A673 (cell line): ENCODE results near the gene OAS2.

Experiments
- EZH2 ChIP-seq: fragments of 200-600 bp; sonication (generic); IDR thresholded peaks from 2 replicates; pipeline ENCODE4 v1.6.1; 2017; ENCODE audit warnings: borderline replicate concordance, low read depth, mild to moderate bottlenecking, mixed read lengths, antibody characterized with exemption, low read length; ENCODE audit not compliant: poor library complexity, severe bottlenecking
- TF ChIP-seq, protein P1 (sequence below): fragments of 300-800, 200-600 bp; sonication (generic); conservative IDR thresholded peaks from 2 replicates; pipeline ENCODE4 v1.5.1; 2017; ENCODE audit warnings: low read depth, mild to moderate bottlenecking, antibody characterized with exemption, low read length, moderate library complexity, mixed read lengths

DNA sequence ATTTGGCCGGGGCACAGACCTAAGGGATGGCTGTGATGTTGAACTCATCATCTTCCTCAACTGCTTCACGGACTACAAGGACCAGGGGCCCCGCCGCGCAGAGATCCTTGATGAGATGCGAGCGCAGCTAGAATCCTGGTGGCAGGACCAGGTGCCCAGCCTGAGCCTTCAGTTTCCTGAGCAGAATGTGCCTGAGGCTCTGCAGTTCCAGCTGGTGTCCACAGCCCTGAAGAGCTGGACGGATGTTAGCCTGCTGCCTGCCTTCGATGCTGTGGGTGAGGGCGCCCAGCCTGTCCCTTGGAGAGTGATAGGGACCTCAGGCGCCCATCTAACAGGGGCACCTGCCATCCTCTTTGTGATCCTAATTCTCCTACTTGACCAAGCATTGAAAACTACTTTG lies 27.6 kb upstream of the OAS2 start:
- TF ChIP-seq, protein P1, sequence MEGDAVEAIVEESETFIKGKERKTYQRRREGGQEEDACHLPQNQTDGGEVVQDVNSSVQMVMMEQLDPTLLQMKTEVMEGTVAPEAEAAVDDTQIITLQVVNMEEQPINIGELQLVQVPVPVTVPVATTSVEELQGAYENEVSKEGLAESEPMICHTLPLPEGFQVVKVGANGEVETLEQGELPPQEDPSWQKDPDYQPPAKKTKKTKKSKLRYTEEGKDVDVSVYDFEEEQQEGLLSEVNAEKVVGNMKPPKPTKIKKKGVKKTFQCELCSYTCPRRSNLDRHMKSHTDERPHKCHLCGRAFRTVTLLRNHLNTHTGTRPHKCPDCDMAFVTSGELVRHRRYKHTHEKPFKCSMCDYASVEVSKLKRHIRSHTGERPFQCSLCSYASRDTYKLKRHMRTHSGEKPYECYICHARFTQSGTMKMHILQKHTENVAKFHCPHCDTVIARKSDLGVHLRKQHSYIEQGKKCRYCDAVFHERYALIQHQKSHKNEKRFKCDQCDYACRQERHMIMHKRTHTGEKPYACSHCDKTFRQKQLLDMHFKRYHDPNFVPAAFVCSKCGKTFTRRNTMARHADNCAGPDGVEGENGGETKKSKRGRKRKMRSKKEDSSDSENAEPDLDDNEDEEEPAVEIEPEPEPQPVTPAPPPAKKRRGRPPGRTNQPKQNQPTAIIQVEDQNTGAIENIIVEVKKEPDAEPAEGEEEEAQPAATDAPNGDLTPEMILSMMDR: no peak
- TF ChIP-seq EZH2: no peak
